K562 (cell line): ENCODE measurements around the gene KDM2A. TPM values are rescaled to one million over a fixed set of nuclear protein-coding genes. Genes with fewer than 3 reads are reported as not detected.

Experiments
- CBX3 ChIP-seq, 2 experiments: IDR thresholded peaks; 1 replicate in 1 of 2; 2 replicates in 1 of 2; pipeline ENCODE4 v1.6.1; 2012; ENCODE audit warnings: inconsistent platforms in 2 of 2, low read length in 2 of 2, borderline replicate concordance in 1 of 2, control low read depth in 1 of 2
- E4F1 ChIP-seq: fragments of 250-450 bp; sonication (Bioruptor Pico); IDR thresholded peaks from 2 replicates; pipeline ENCODE4 v1.5.0; 2021; ENCODE audit warnings: mild to moderate bottlenecking, borderline replicate concordance
- ETV6 ChIP-seq, 3 experiments: fragments of 150-350 bp in 1 of 3; sonication (generic) in 1 of 3; formaldehyde crosslinking in 1 of 3; IDR thresholded peaks; 2 replicates each; pipeline versions ENCODE4 v1.6.1 to v1.8.0; 2014 to 2022; ENCODE audit warnings: borderline replicate concordance in 2 of 3, low read depth in 2 of 3, antibody characterized with exemption in 1 of 3, low read length in 1 of 3, mild to moderate bottlenecking in 1 of 3, missing genetic modification reagents in 1 of 3
- HMG20B ChIP-seq: fragments of 250-450 bp; sonication (Bioruptor Pico); IDR thresholded peaks from 2 replicates; pipeline ENCODE4 v1.5.0; 2021; ENCODE audit warnings: mild to moderate bottlenecking
- MEIS2 ChIP-seq: fragments of 450-650 bp; IDR thresholded peaks from 2 replicates; pipeline ENCODE4 v1.6.1; 2014; ENCODE audit warnings: mild to moderate bottlenecking; ENCODE audit not compliant: partially characterized antibody
- NFIC ChIP-seq: fragments of 450-650 bp; IDR thresholded peaks from 2 replicates; pipeline ENCODE4 v1.6.1; 2017; ENCODE audit warnings: mild to moderate bottlenecking, inconsistent platforms
- POLR2B ChIP-seq: fragments of 450-650 bp; IDR thresholded peaks from 2 replicates; pipeline ENCODE4 v1.6.1; 2018; ENCODE audit warnings: low read depth; ENCODE audit not compliant: partially characterized antibody
- RBFOX2 ChIP-seq: fragments of 200-400 bp; formaldehyde crosslinking; IDR thresholded peaks from 2 replicates; pipeline ENCODE4 v1.6.1; 2017; ENCODE audit warnings: low read depth, mild to moderate bottlenecking, low read length, moderate library complexity
- TFAP4 ChIP-seq: sonication (generic); formaldehyde crosslinking; IDR thresholded peaks from 2 replicates; pipeline ENCODE4 v1.8.0; 2022; ENCODE audit warnings: missing genetic modification reagents, mild to moderate bottlenecking, moderate library complexity, borderline replicate concordance
- THAP12 ChIP-seq: fragments of 250-450 bp; sonication (Bioruptor Pico); IDR thresholded peaks from 2 replicates; pipeline ENCODE4 v1.9.0; 2021; ENCODE audit warnings: mild to moderate bottlenecking, inconsistent platforms
- ZNF707 ChIP-seq: fragments of 250-450 bp; sonication (Bioruptor Pico); conservative IDR thresholded peaks from 2 replicates; pipeline ENCODE4 v1.8.0; 2022; ENCODE audit warnings: inconsistent platforms, mild to moderate bottlenecking, moderate library complexity
- polyA plus RNA-seq, 8 experiments: library from polyadenylated mRNA; depleted of rRNA in 4 of 8; stranded (reverse) in 5 of 8; unstranded in 3 of 8; fragments of >200 nt; fragmentation: Nextera tagmentation in 2 of 8; fragmentation: Illumina TruSeq in 1 of 8; extraction: Ambion mirVana in 2 of 8; extraction: Trizol in 1 of 8; gene quantifications; 2 replicates each; pipeline versions ENCODE4 v1.2.1 to v1.2.3, GENCODE V29; 2011 to 2014; ENCODE audit warnings: inconsistent platforms in 1 of 8, missing spikeins in 1 of 8
- total RNA-seq, 7 experiments: library from RNA; depleted of rRNA in 6 of 7; stranded (reverse); fragments of >200 nt in 6 of 7; fragmentation: Illumina TruSeq in 2 of 7; extraction: Trizol in 2 of 7; gene quantifications; 2 replicates each; pipeline versions ENCODE4 v1.2.1 to v1.2.3, GENCODE V29; 2011 to 2021; ENCODE audit warnings: low replicate concordance in 1 of 7
- TF ChIP-seq, protein P1 (sequence below), 3 experiments: IDR thresholded peaks in 2 of 3; conservative IDR thresholded peaks in 1 of 3; 2 replicates each; pipeline ENCODE4 v1.5.1; 2011 to 2012; ENCODE audit warnings: low read length in 3 of 3, mild to moderate bottlenecking in 3 of 3, control low read depth in 2 of 3, improper control_type of control experiment in 1 of 3, inconsistent platforms in 1 of 3, low read depth in 1 of 3, mixed read lengths in 1 of 3, moderate library complexity in 1 of 3; ENCODE audit not compliant: insufficient read depth in 2 of 3
- TF ChIP-seq, protein P2 (sequence below), 2 experiments: fragments of 200-800 bp in 1 of 2; sonication (Bioruptor generic) in 1 of 2; sonication (generic) in 1 of 2; formaldehyde crosslinking in 1 of 2; IDR thresholded peaks in 1 of 2; conservative IDR thresholded peaks in 1 of 2; 2 replicates each; pipeline versions ENCODE4 v1.5.0 to v1.6.1; 2016 to 2020; ENCODE audit warnings: missing compliant biosample characterization in 1 of 2, missing genetic modification characterization in 1 of 2, missing genetic modification reagents in 1 of 2

Gene KDM2A
- total and polyA plus RNA-seq, 9 of the 15 experiments (the other 6 are each of a cell fraction or from before 2014, with no cell fraction given) = 5.0 to 39.3 (median 21.3) TPM

- TF ChIP-seq THAP12 (CRISPR knock-in tag) (no peak), NFIC (no peak), HMG20B (CRISPR knock-in tag) (no peak), ZNF707 (CRISPR knock-in tag) (no peak), TFAP4 (CRISPR knock-in tag) (peak; percentile 46; the same call in 1 of the 2 replicates), MEIS2 (no peak), RBFOX2 (0 out of 2 replicates have a peak, but pooled peaks have one; percentile 24), POLR2B (peak; percentile 24), CBX3 (IDR thresholded peaks at IDR 0.05; ENCODE audit: borderline replicate concordance in 1 of 2, low read length in 2 of 2) (no peak), ETV6 (IDR thresholded peaks at IDR 0.05; ENCODE audit: borderline replicate concordance in 1 of 2, low read depth in 2 of 2, low read length in 1 of 2) (no peak), ETV6 (CRISPR knock-in tag; IDR thresholded peaks at IDR 0.05; ENCODE audit: borderline replicate concordance) (no peak), E4F1 (peak; percentile 25; the same call in 1 of the 2 replicates)
- TF ChIP-seq, protein P1, sequence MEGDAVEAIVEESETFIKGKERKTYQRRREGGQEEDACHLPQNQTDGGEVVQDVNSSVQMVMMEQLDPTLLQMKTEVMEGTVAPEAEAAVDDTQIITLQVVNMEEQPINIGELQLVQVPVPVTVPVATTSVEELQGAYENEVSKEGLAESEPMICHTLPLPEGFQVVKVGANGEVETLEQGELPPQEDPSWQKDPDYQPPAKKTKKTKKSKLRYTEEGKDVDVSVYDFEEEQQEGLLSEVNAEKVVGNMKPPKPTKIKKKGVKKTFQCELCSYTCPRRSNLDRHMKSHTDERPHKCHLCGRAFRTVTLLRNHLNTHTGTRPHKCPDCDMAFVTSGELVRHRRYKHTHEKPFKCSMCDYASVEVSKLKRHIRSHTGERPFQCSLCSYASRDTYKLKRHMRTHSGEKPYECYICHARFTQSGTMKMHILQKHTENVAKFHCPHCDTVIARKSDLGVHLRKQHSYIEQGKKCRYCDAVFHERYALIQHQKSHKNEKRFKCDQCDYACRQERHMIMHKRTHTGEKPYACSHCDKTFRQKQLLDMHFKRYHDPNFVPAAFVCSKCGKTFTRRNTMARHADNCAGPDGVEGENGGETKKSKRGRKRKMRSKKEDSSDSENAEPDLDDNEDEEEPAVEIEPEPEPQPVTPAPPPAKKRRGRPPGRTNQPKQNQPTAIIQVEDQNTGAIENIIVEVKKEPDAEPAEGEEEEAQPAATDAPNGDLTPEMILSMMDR (IDR thresholded peaks at IDR 0.05 in 2 of 3, conservative IDR thresholded peaks at IDR 0.05 in 1 of 3; ENCODE audit: insufficient read depth in 2 of 3, low read depth in 1 of 3, low read length in 3 of 3) = 0 out of 6 replicates have a peak, but pooled peaks of 2 of the 3 experiments have one; percentile 5 to 20
- TF ChIP-seq, protein P2, sequence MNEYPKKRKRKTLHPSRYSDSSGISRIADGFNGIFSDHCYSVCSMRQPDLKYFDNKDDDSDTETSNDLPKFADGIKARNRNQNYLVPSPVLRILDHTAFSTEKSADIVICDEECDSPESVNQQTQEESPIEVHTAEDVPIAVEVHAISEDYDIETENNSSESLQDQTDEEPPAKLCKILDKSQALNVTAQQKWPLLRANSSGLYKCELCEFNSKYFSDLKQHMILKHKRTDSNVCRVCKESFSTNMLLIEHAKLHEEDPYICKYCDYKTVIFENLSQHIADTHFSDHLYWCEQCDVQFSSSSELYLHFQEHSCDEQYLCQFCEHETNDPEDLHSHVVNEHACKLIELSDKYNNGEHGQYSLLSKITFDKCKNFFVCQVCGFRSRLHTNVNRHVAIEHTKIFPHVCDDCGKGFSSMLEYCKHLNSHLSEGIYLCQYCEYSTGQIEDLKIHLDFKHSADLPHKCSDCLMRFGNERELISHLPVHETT (CRISPR knock-in tag; conservative IDR thresholded peaks at IDR 0.05 in 1 of 2, IDR thresholded peaks at IDR 0.05 in 1 of 2) = no peak
Measured at GRCh38 chr11:67286621-67287333, 167.7 kb downstream of the KDM2A start (continued).
